Trophoblast cell (in vitro differentiated cells and primary cell): Measurements from ENCODE around the gene ZNF423.

Experiments used
- DNase-seq, 2 donors: peaks; one replicate each; pipeline ENCODE4 v3.0.0-alpha.2; 2016
- H2AFZ ChIP-seq: 2 replicates; pipeline ENCODE4 v1.6.1; 2013; ENCODE audit warnings: low read length, moderate library complexity, mild to moderate bottlenecking; ENCODE audit not compliant: insufficient read depth, poor library complexity
- H2AK5ac ChIP-seq: 2 replicates; pipeline ENCODE4 v1.6.1; 2013; ENCODE audit warnings: mild to moderate bottlenecking, low read length
- H2BK120ac ChIP-seq: 2 replicates; pipeline ENCODE4 v1.6.1; 2013; ENCODE audit warnings: low read length, mild to moderate bottlenecking, moderate library complexity; ENCODE audit not compliant: insufficient read depth, poor library complexity
- H2BK12ac ChIP-seq: 2 replicates; pipeline ENCODE4 v1.6.1; 2013; ENCODE audit warnings: mild to moderate bottlenecking, low read length, moderate library complexity
- H2BK5ac ChIP-seq: 2 replicates; pipeline ENCODE4 v1.6.1; 2013; ENCODE audit warnings: low read length, low read depth, moderate library complexity, mild to moderate bottlenecking; ENCODE audit not compliant: poor library complexity
- H3K14ac ChIP-seq: 2 replicates; pipeline ENCODE4 v1.6.1; 2013; ENCODE audit warnings: mild to moderate bottlenecking, low read length
- H3K18ac ChIP-seq: 2 replicates; pipeline ENCODE4 v1.6.1; 2013; ENCODE audit warnings: mild to moderate bottlenecking, low read length
- H3K23ac ChIP-seq: 2 replicates; pipeline ENCODE4 v1.6.1; 2013; ENCODE audit warnings: low read length
- H3K27ac ChIP-seq: 2 replicates; pipeline ENCODE4 v1.5.1; 2013; ENCODE audit warnings: low read depth, mild to moderate bottlenecking, inconsistent platforms, low read length, moderate library complexity
- H3K27me3 ChIP-seq: 2 replicates; pipeline ENCODE4 v1.6.1; 2013; ENCODE audit warnings: inconsistent platforms, mild to moderate bottlenecking, low read length, moderate library complexity; ENCODE audit not compliant: insufficient read depth
- H3K36me3 ChIP-seq, 2 experiments: 1 replicate in 1 of 2; 2 replicates in 1 of 2; pipeline ENCODE4 v1.6.1; 2013; ENCODE audit warnings: low read length in 2 of 2, mild to moderate bottlenecking in 2 of 2, moderate library complexity in 1 of 2; ENCODE audit not compliant: insufficient read depth in 2 of 2, control insufficient read depth in 1 of 2
- H3K4ac ChIP-seq: 2 replicates; pipeline ENCODE4 v1.6.1; 2013; ENCODE audit warnings: low read depth, mild to moderate bottlenecking, low read length, moderate library complexity
- H3K4me1 ChIP-seq, 2 experiments: 1 replicate in 1 of 2; 2 replicates in 1 of 2; pipeline ENCODE4 v1.6.1; 2013; ENCODE audit warnings: low read length in 2 of 2, mild to moderate bottlenecking in 2 of 2, moderate library complexity in 1 of 2; ENCODE audit not compliant: insufficient read depth in 2 of 2, control insufficient read depth in 1 of 2
- H3K4me2 ChIP-seq: 2 replicates; pipeline ENCODE4 v1.6.1; 2013; ENCODE audit warnings: inconsistent platforms, mild to moderate bottlenecking, low read length, moderate library complexity
- H3K4me3 ChIP-seq: 2 replicates; pipeline ENCODE4 v1.5.1; 2013; ENCODE audit warnings: mild to moderate bottlenecking, low read depth, low read length, inconsistent platforms
- H3K79me1 ChIP-seq: one replicate; pipeline ENCODE4 v1.6.1; 2013; ENCODE audit warnings: low read length
- H3K79me2 ChIP-seq: 2 replicates; pipeline ENCODE4 v1.6.1; 2013; ENCODE audit warnings: low read length, mild to moderate bottlenecking; ENCODE audit not compliant: control insufficient read depth, insufficient read depth, poor library complexity
- H3K9ac ChIP-seq: 2 replicates; pipeline ENCODE4 v1.6.1; 2013; ENCODE audit warnings: mild to moderate bottlenecking, low read length
- H3K9me3 ChIP-seq: 2 replicates; pipeline ENCODE4 v1.6.1; 2013; ENCODE audit warnings: low read depth, mild to moderate bottlenecking, control low read depth, inconsistent platforms, low read length; ENCODE audit not compliant: insufficient read depth
- H4K12ac ChIP-seq: 2 replicates; pipeline ENCODE4 v1.6.1; 2013; ENCODE audit warnings: low read depth, mild to moderate bottlenecking, low read length, moderate library complexity
- H4K8ac ChIP-seq: 2 replicates; pipeline ENCODE4 v1.6.1; 2013; ENCODE audit warnings: low read depth, mild to moderate bottlenecking, low read length, moderate library complexity
- H4K91ac ChIP-seq: one replicate; pipeline ENCODE4 v1.6.1; 2013; ENCODE audit warnings: low read depth, mild to moderate bottlenecking, low read length, moderate library complexity
- WGBS: extraction: QIAGEN DNeasy Blood & Tissue Kit; methylation state at CpG from one replicate; pipeline ENCODE4 v1.1.7; 2013; ENCODE audit warnings: missing lambda C conversion rate; ENCODE audit not compliant: insufficient read length, insufficient coverage; ENCODE audit errors: extremely low coverage; 5-methylcytosine and 5-hydroxymethylcytosine counted together

Gene ZNF423

GRCh38 chr16:49596068-49596467, 259.8 kb downstream of the ZNF423 start:
- H2BK5ac ChIP-seq, result no peak overlapping the region
- no CpG with 5 or more reads among the region's 11 CpGs for WGBS

GRCh38 chr16:49594685-49595498, 261.0 kb downstream of the ZNF423 start:
- Histone ChIP-seq H2BK120ac (no peak overlapping the region), H2BK12ac (no peak overlapping the region), H3K23ac (no peak overlapping the region), H3K27ac (no peak overlapping the region), H2AFZ (no peak overlapping the region), H3K79me2 (no peaks in the 10 kb centered on the region), H2BK5ac (no peak overlapping the region), H3K79me1 (no peaks in the 10 kb centered on the region), H2AK5ac (no peak overlapping the region), H3K4me3 (no peak overlapping the region), H3K36me3 (no peaks in the 10 kb centered on the region), H3K9me3 (peaks cover 2% of the 10 kb centered on the region), H3K4me2 (no peak overlapping the region), H3K27me3 (no peaks in the 10 kb centered on the region), H4K8ac (no peak overlapping the region), H3K9ac (no peak overlapping the region), H3K4me1 (peaks cover 0 to 6% of the 10 kb centered on the region in 2 experiments), H3K14ac (no peak overlapping the region), H3K18ac (no peak overlapping the region), H4K12ac (no peak overlapping the region), H4K91ac (no peak overlapping the region), H3K4ac (no peak overlapping the region)
- no CpG with 5 or more reads among the region's 12 CpGs for WGBS
- DNase-seq, result no peak

More at GRCh38 chr16:49596068-49596467, 259.8 kb downstream of the ZNF423 start:
- no peak overlapping the region for H3K4ac ChIP-seq
- H3K27ac ChIP-seq, result no peak overlapping the region
- H3K27me3 ChIP-seq, result no peaks in the 10 kb centered on the region
- H3K4me1 ChIP-seq, result peaks cover 0 to 6% of the 10 kb centered on the region in 2 experiments
- no peak overlapping the region for H2BK120ac ChIP-seq
- H2BK12ac ChIP-seq, result no peak overlapping the region
- no peaks in the 10 kb centered on the region for H3K79me2 ChIP-seq
- DNase-seq, result peak; percentile 36 to 64
- H4K8ac ChIP-seq, result no peak overlapping the region
- H3K4me3 ChIP-seq, result no peak overlapping the region
- H3K9me3 ChIP-seq, result peaks cover 2% of the 10 kb centered on the region
- H3K36me3 ChIP-seq, result no peaks in the 10 kb centered on the region
- no peak overlapping the region for H3K4me2 ChIP-seq
- no peak overlapping the region for H4K12ac ChIP-seq
- no peak overlapping the region for H3K18ac ChIP-seq
- H3K79me1 ChIP-seq, result no peaks in the 10 kb centered on the region
- H3K14ac ChIP-seq, result no peak overlapping the region
- H3K23ac ChIP-seq, result no peak overlapping the region
- no peak overlapping the region for H4K91ac ChIP-seq
- no peak overlapping the region for H2AFZ ChIP-seq
- no peak overlapping the region for H2AK5ac ChIP-seq
- no peak overlapping the region for H3K9ac ChIP-seq

- Histone ChIP-seq H3K27me3 (no peaks in the 10 kb centered on the region), H3K4me1 (peaks cover 0 to 6% of the 10 kb centered on the region in 2 experiments), H3K36me3 (no peaks in the 10 kb centered on the region), H3K9me3 (peaks cover 2% of the 10 kb centered on the region), H3K27ac (no peak overlapping the region), H2BK5ac (no peak overlapping the region), H3K18ac (no peak overlapping the region), H3K4me2 (no peak overlapping the region), H2BK12ac (no peak overlapping the region), H3K4me3 (no peak overlapping the region), H4K91ac (no peak overlapping the region), H3K9ac (no peak overlapping the region), H4K12ac (no peak overlapping the region), H3K23ac (no peak overlapping the region), H2AK5ac (no peak overlapping the region), H2AFZ (no peak overlapping the region), H3K79me1 (no peaks in the 10 kb centered on the region), H3K14ac (no peak overlapping the region), H2BK120ac (no peak overlapping the region), H3K4ac (no peak overlapping the region), H3K79me2 (no peaks in the 10 kb centered on the region), H4K8ac (no peak overlapping the region)
- no CpG with 5 or more reads among the region's 2 CpGs for WGBS
- no peak for DNase-seq
Observed at GRCh38 chr16:49594153-49594552, 261.8 kb downstream of the ZNF423 start.

GRCh38 chr16:49593424-49594040, 262.4 kb downstream of the ZNF423 start:
- no peak overlapping the region for H3K18ac ChIP-seq
- H3K79me1 ChIP-seq, result no peaks in the 10 kb centered on the region
- H3K14ac ChIP-seq, result no peak overlapping the region
- no peaks in the 10 kb centered on the region for H3K79me2 ChIP-seq
- no peak overlapping the region for H2AK5ac ChIP-seq
- no peak overlapping the region for H4K91ac ChIP-seq
- no peak overlapping the region for H3K23ac ChIP-seq
- no peak overlapping the region for H3K4me2 ChIP-seq
- no peak overlapping the region for H2BK120ac ChIP-seq
- H3K27me3 ChIP-seq, result no peaks in the 10 kb centered on the region
- H3K27ac ChIP-seq, result no peak overlapping the region
- H3K9me3 ChIP-seq, result peaks cover 2% of the 10 kb centered on the region
- H4K8ac ChIP-seq, result no peak overlapping the region
- H3K4me1 ChIP-seq, result peaks cover 0 to 8% of the 10 kb centered on the region in 2 experiments
- no peak overlapping the region for H3K4ac ChIP-seq
- H3K4me3 ChIP-seq, result no peak overlapping the region
- no peak overlapping the region for H3K9ac ChIP-seq
- no peak for DNase-seq
- no peaks in the 10 kb centered on the region for H3K36me3 ChIP-seq
- H2BK5ac ChIP-seq, result no peak overlapping the region
- no CpG with 5 or more reads among the region's 8 CpGs for WGBS
- no peak overlapping the region for H4K12ac ChIP-seq
- H2BK12ac ChIP-seq, result no peak overlapping the region
- no peak overlapping the region for H2AFZ ChIP-seq
